GM12891 (cell line): Measurements from ENCODE around the gene PLD1.

Experiments used
- DNase-seq: peaks from one replicate; pipeline ENCODE4 v3.0.0; 2011; ENCODE audit warnings: low spot score; ENCODE audit not compliant: insufficient read length
- FAIRE-seq: peaks from 2 replicates; lab custom pipeline; 2011; peaks lifted over from hg19 to GRCh38; lab: Jason Lieb, UNC
- PAX5 ChIP-seq: IDR thresholded peaks from 2 replicates; pipeline ENCODE4 v1.6.1; 2011; ENCODE audit warnings: low read length, moderate library complexity, mild to moderate bottlenecking; ENCODE audit not compliant: insufficient read depth, severe bottlenecking
- POLR2A ChIP-seq: IDR thresholded peaks from 2 replicates; pipeline ENCODE4 v1.6.1; 2011; ENCODE audit warnings: low read depth, low read length, control low read depth
- POLR2AphosphoS5 ChIP-seq: IDR thresholded peaks from 2 replicates; pipeline ENCODE4 v1.6.1; 2011; ENCODE audit warnings: low read depth, low read length, control low read depth
- POU2F2 ChIP-seq: IDR thresholded peaks from 2 replicates; pipeline ENCODE4 v1.6.1; 2011; ENCODE audit warnings: low read depth, mild to moderate bottlenecking, control low read depth, low read length, moderate library complexity
- SPI1 ChIP-seq: IDR thresholded peaks from 2 replicates; pipeline ENCODE4 v1.6.1; 2011; ENCODE audit warnings: low read depth, low read length, control low read depth
- TAF1 ChIP-seq: IDR thresholded peaks from 2 replicates; pipeline ENCODE4 v1.6.1; 2011; ENCODE audit warnings: low read depth, low read length, control low read depth

The PLD1 gene

GRCh38 chr3:171839270-171839669 is 29.0 kb upstream of the PLD1 start:
- DNase-seq (no peak), FAIRE-seq (no peak)
- TF ChIP-seq POU2F2 = no peak
- TF ChIP-seq SPI1 = no peak
- no peak for TF ChIP-seq POLR2AphosphoS5
- TF ChIP-seq POLR2A = no peak
- no peak for TF ChIP-seq TAF1
- TF ChIP-seq PAX5 = no peak

GRCh38 chr3:171838218-171838720 is 28.0 kb upstream of the PLD1 start:
- TF ChIP-seq SPI1 (peak; percentile 82), POU2F2 (no peak), POLR2A (no peak), TAF1 (no peak), POLR2AphosphoS5 (no peak), PAX5 (no peak)
- DNase-seq (no peak), FAIRE-seq (no peak)

- DNase-seq (no peak), FAIRE-seq (no peak)
- TF ChIP-seq SPI1 (no peak), POLR2A (no peak), PAX5 (no peak), POLR2AphosphoS5 (no peak), TAF1 (no peak), POU2F2 (no peak)
Measured at GRCh38 chr3:171837698-171838097, 27.4 kb upstream of the PLD1 start.

- DNase-seq (no peak), FAIRE-seq (no peak)
- TF ChIP-seq PAX5 (no peak), SPI1 (no peak), POU2F2 (no peak), TAF1 (no peak), POLR2A (no peak), POLR2AphosphoS5 (no peak)
Measured at GRCh38 chr3:171836855-171837254, 26.6 kb upstream of the PLD1 start.

- no peak for DNase-seq
Measured at GRCh38 chr3:171835613-171836012, 25.3 kb upstream of the PLD1 start.

GRCh38 chr3:171835116-171835515 is 24.8 kb upstream of the PLD1 start:
- DNase-seq (no peak), FAIRE-seq (no peak)
- TF ChIP-seq POU2F2 (no peak), SPI1 (no peak)

More at GRCh38 chr3:171835613-171836012, 25.3 kb upstream of the PLD1 start:
- no peak for FAIRE-seq
- TF ChIP-seq POLR2AphosphoS5 (no peak), TAF1 (no peak), POU2F2 (no peak), PAX5 (no peak), SPI1 (no peak), POLR2A (no peak)

- TF ChIP-seq SPI1 (no peak), POU2F2 (no peak), TAF1 (no peak), POLR2A (no peak), PAX5 (no peak), POLR2AphosphoS5 (no peak)
- FAIRE-seq (no peak), DNase-seq (no peak)
Measured at GRCh38 chr3:171834461-171834801, 24.1 kb upstream of the PLD1 start.

- no peak for FAIRE-seq
- DNase-seq = no peak
- TF ChIP-seq POU2F2 (no peak), TAF1 (no peak), PAX5 (no peak), SPI1 (no peak), POLR2A (no peak), POLR2AphosphoS5 (no peak)
Measured at GRCh38 chr3:171833789-171834460, 23.6 kb upstream of the PLD1 start.

GRCh38 chr3:171832989-171833388 is 22.7 kb upstream of the PLD1 start:
- no peak for TF ChIP-seq SPI1
- DNase-seq = no peak
- no peak for FAIRE-seq

- FAIRE-seq (no peak), DNase-seq (no peak)
- TF ChIP-seq TAF1 (no peak), POU2F2 (no peak), POLR2A (no peak)
Measured at GRCh38 chr3:171831936-171832335, 21.7 kb upstream of the PLD1 start.
